ENCODE measurements around the gene PRLR.

The PRLR gene

GRCh38 chr5:35026280-35026840, 203.9 kb downstream of the PRLR start:
- no peaks in the 10 kb centered on the region for H3K9me3 ChIP-seq (replicated peaks; ENCODE audit: low read length)
- no peak overlapping the region for H3K9ac ChIP-seq (ENCODE audit: low read depth, low read length)
- H3K27me3 ChIP-seq (ENCODE audit: control insufficient read depth, insufficient read depth, low read length) = peaks cover 11% of the 10 kb centered on the region
- peaks cover 9% of the 10 kb centered on the region for H3K4me1 ChIP-seq (ENCODE audit: control insufficient read depth, insufficient read depth, low read length)
- no peak overlapping the region for H3K4me3 ChIP-seq (ENCODE audit: low read length)
- no peaks in the 10 kb centered on the region for H3K36me3 ChIP-seq (ENCODE audit: insufficient read depth, low read length)
- H3K4me2 ChIP-seq (ENCODE audit: low read length) = no peak overlapping the region

DNA sequence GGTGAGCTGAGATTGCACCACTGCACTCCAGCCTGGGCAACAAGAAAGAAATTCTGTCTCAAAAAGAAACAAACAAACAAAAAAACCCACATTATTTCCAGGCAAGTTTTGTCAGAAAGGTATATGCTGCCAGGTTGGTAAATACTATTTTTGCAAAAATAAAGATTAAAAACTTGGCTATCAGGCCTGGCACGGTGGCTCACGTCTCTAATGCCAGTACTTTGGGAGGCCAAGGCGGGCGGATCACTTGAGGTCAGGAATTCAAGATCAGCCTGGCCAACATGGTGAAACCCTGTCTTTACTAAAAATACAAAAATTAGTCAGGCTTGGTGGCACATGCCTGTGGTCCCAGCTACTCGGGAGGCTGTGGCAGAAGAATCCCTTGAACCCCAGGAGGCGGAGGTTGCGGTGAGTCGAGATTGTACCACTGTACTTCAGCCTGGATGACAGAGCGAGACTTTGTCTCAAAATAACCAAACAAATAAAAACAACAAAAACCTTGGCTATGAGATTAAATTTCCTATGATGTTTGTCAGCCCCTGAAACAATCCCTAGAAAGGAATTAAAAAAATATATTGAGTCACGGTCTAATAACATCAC, 205.3 kb downstream of the PRLR start:
- peaks cover 11% of the 10 kb centered on the region for H3K27me3 ChIP-seq (ENCODE audit: control insufficient read depth, insufficient read depth, low read length)
- H3K36me3 ChIP-seq (ENCODE audit: insufficient read depth, low read length) = no peaks in the 10 kb centered on the region
- no peaks in the 10 kb centered on the region for H3K9me3 ChIP-seq (replicated peaks; ENCODE audit: low read length)
- H3K4me2 ChIP-seq (ENCODE audit: low read length) = no peak overlapping the region
- no peak overlapping the region for H3K9ac ChIP-seq (ENCODE audit: low read depth, low read length)
- H3K4me1 ChIP-seq (ENCODE audit: control insufficient read depth, insufficient read depth, low read length) = peaks cover 9% of the 10 kb centered on the region
- H3K4me3 ChIP-seq (ENCODE audit: low read length) = no peak overlapping the region

DNA sequence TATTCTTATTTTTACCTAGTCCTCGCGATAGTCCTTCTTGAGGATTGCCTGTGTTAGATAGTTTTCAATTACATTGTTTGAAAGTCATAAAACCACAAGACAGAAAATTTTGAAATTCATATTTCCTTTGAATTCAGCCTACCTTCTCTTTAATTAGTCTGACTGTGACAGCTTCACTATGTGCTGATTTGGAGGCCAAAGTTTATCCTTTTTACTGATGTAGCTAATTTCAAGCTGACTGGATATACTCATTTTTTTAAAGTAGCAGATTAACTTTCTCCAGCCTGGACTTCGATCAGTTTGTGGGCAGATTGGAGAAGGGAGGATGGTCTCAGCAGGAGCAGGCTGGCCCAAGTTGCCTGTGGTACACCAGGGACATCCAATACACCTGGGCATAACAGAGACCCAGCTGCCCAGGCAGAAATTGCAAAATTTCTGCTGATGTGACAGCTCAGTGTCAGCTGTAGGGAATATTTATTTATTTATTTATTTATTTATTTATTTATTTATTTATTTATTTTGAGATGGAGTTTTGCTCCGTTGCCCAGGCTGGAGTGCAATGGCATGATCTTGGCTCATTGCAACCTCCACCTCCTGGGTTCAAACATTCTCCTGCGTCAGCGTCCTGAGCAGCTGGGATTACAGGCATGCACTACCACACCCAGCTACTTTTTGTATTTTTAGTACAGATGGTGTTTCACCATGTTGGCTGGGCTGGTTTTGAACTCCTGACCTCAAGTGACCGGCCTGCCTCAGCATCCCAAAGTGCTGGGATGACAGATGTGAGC, 206.7 kb downstream of the PRLR start:
- no peak overlapping the region for H3K4me3 ChIP-seq (ENCODE audit: low read length)
- H3K36me3 ChIP-seq (ENCODE audit: insufficient read depth, low read length) = no peaks in the 10 kb centered on the region
- H3K4me2 ChIP-seq (ENCODE audit: low read length) = no peak overlapping the region
- peaks cover 11% of the 10 kb centered on the region for H3K27me3 ChIP-seq (ENCODE audit: control insufficient read depth, insufficient read depth, low read length)
- H3K9ac ChIP-seq (ENCODE audit: low read depth, low read length) = no peak overlapping the region
- no peaks in the 10 kb centered on the region for H3K9me3 ChIP-seq (replicated peaks; ENCODE audit: low read length)
- no peaks in the 10 kb centered on the region for H3K4me1 ChIP-seq (ENCODE audit: control insufficient read depth, insufficient read depth, low read length)

GRCh38 chr5:35016174-35017051, 213.9 kb downstream of the PRLR start:
- no peak overlapping the region for H3K4me3 ChIP-seq (ENCODE audit: low read length)
- H3K9me3 ChIP-seq (replicated peaks; ENCODE audit: low read length) = no peaks in the 10 kb centered on the region
- no peak overlapping the region for H3K9ac ChIP-seq (ENCODE audit: low read depth, low read length)
- no peaks in the 10 kb centered on the region for H3K36me3 ChIP-seq (ENCODE audit: insufficient read depth, low read length)
- H3K27me3 ChIP-seq (ENCODE audit: control insufficient read depth, insufficient read depth, low read length) = peaks cover 12% of the 10 kb centered on the region
- no peaks in the 10 kb centered on the region for H3K4me1 ChIP-seq (ENCODE audit: control insufficient read depth, insufficient read depth, low read length)
- no peak overlapping the region for H3K4me2 ChIP-seq (ENCODE audit: low read length)

- H3K4me1 ChIP-seq (ENCODE audit: control insufficient read depth, insufficient read depth, low read length) = no peaks in the 10 kb centered on the region
- H3K4me2 ChIP-seq (ENCODE audit: low read length) = no peak overlapping the region
- H3K27me3 ChIP-seq (ENCODE audit: control insufficient read depth, insufficient read depth, low read length) = peaks cover 12% of the 10 kb centered on the region
- H3K9me3 ChIP-seq (replicated peaks; ENCODE audit: low read length) = no peaks in the 10 kb centered on the region
- H3K36me3 ChIP-seq (ENCODE audit: insufficient read depth, low read length) = no peaks in the 10 kb centered on the region
- H3K9ac ChIP-seq (ENCODE audit: low read depth, low read length) = no peak overlapping the region
- H3K4me3 ChIP-seq (ENCODE audit: low read length) = no peak overlapping the region
Measured at GRCh38 chr5:35015063-35015462, 215.2 kb downstream of the PRLR start.

- Histone ChIP-seq H3K4me2 (ENCODE audit: low read length) (no peak overlapping the region), H3K9ac (ENCODE audit: low read depth, low read length) (no peak overlapping the region), H3K9me3 (replicated peaks; ENCODE audit: low read length) (no peaks in the 10 kb centered on the region), H3K36me3 (ENCODE audit: insufficient read depth, low read length) (no peaks in the 10 kb centered on the region), H3K4me3 (ENCODE audit: low read length) (no peak overlapping the region), H3K27me3 (ENCODE audit: control insufficient read depth, insufficient read depth, low read length) (peaks cover 24% of the 10 kb centered on the region), H3K4me1 (ENCODE audit: control insufficient read depth, insufficient read depth, low read length) (no peaks in the 10 kb centered on the region)
Measured at GRCh38 chr5:35012796-35013195, 217.5 kb downstream of the PRLR start.

GRCh38 chr5:35012365-35012764, 217.9 kb downstream of the PRLR start:
- Histone ChIP-seq H3K9ac (ENCODE audit: low read depth, low read length) (no peak overlapping the region), H3K9me3 (replicated peaks; ENCODE audit: low read length) (no peaks in the 10 kb centered on the region), H3K4me3 (ENCODE audit: low read length) (no peak overlapping the region), H3K4me2 (ENCODE audit: low read length) (no peak overlapping the region), H3K36me3 (ENCODE audit: insufficient read depth, low read length) (no peaks in the 10 kb centered on the region), H3K27me3 (ENCODE audit: control insufficient read depth, insufficient read depth, low read length) (peaks cover 28% of the 10 kb centered on the region), H3K4me1 (ENCODE audit: control insufficient read depth, insufficient read depth, low read length) (no peaks in the 10 kb centered on the region)

- Histone ChIP-seq H3K4me1 (ENCODE audit: control insufficient read depth, insufficient read depth, low read length) (no peaks in the 10 kb centered on the region), H3K9ac (ENCODE audit: low read depth, low read length) (no peak overlapping the region), H3K27me3 (ENCODE audit: control insufficient read depth, insufficient read depth, low read length) (peaks cover 39% of the 10 kb centered on the region), H3K36me3 (ENCODE audit: insufficient read depth, low read length) (no peaks in the 10 kb centered on the region), H3K4me2 (ENCODE audit: low read length) (no peak overlapping the region), H3K9me3 (replicated peaks; ENCODE audit: low read length) (no peaks in the 10 kb centered on the region), H3K4me3 (ENCODE audit: low read length) (no peak overlapping the region)
Measured at GRCh38 chr5:35010676-35011075, 219.6 kb downstream of the PRLR start.

DNA sequence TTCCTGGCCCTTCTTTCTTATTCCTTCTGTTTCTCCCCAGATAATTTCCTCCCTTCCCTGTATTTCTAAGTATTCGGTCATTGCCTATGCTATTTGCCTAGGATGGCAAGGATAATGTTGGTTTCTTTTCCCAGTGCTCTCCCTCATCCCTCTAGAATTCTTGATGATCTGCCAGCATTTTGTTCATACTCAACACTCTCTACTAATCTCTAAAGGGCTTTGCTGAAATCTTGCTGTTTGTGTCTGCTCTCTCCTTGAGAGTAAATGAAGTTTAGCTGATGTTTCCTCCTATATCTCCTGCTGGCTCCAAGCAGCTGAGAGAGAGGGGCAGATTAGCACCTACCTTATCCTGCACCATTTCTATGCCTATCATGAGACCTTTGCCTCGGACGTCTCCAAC, 220.6 kb downstream of the PRLR start:
- no peak overlapping the region for H3K4me3 ChIP-seq (ENCODE audit: low read length)
- no peaks in the 10 kb centered on the region for H3K36me3 ChIP-seq (ENCODE audit: insufficient read depth, low read length)
- no peaks in the 10 kb centered on the region for H3K9me3 ChIP-seq (replicated peaks; ENCODE audit: low read length)
- H3K4me1 ChIP-seq (ENCODE audit: control insufficient read depth, insufficient read depth, low read length) = no peaks in the 10 kb centered on the region
- no peak overlapping the region for H3K9ac ChIP-seq (ENCODE audit: low read depth, low read length)
- H3K27me3 ChIP-seq (ENCODE audit: control insufficient read depth, insufficient read depth, low read length) = peaks cover 40% of the 10 kb centered on the region
- no peak overlapping the region for H3K4me2 ChIP-seq (ENCODE audit: low read length)

DNA sequence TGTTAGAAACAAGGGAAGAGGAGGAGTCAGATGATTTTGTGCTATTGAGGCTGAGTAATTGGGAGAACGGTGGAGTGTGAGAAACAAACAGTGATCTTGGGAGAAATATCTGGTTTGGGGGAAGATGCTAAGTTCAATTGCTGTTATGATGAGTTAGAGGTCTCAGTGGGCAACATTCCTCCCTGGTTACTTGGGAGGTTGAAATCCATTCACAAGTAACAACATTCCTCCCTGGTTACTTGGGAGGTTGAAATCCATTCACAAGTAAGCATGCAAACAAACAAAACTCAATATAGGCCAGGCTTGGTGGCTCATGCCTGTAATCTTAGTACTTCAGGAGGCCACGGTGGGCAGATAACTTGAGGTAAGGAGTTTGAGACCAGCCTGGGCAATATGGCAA, 221.3 kb downstream of the PRLR start:
- Histone ChIP-seq H3K4me3 (ENCODE audit: low read length) (no peak overlapping the region), H3K4me1 (ENCODE audit: control insufficient read depth, insufficient read depth, low read length) (no peaks in the 10 kb centered on the region), H3K36me3 (ENCODE audit: insufficient read depth, low read length) (no peaks in the 10 kb centered on the region), H3K4me2 (ENCODE audit: low read length) (no peak overlapping the region), H3K9me3 (replicated peaks; ENCODE audit: low read length) (no peaks in the 10 kb centered on the region), H3K9ac (ENCODE audit: low read depth, low read length) (no peak overlapping the region), H3K27me3 (ENCODE audit: control insufficient read depth, insufficient read depth, low read length) (peaks cover 42% of the 10 kb centered on the region)

DNA sequence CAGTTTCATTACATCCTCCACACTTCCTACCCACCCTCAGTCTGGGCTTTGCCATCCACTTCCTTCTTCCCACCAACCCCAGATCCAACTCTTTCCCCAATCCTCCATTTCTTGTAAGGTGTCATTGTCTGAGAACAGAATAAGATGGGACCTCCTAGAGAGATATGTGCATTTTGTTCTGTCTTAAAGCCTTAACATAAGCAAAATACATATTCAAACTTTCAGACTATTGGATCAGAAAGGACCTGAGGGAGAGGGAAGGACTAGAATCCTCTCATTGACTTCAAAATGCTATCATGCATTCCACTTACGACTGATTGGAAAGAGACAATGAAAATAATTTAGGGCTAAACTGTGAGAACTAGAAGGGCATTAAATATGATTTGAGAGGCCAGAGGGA, 225.5 kb downstream of the PRLR start:
- Histone ChIP-seq H3K4me3 (ENCODE audit: low read length) (no peak overlapping the region), H3K4me1 (ENCODE audit: control insufficient read depth, insufficient read depth, low read length) (no peaks in the 10 kb centered on the region), H3K4me2 (ENCODE audit: low read length) (no peak overlapping the region), H3K9ac (ENCODE audit: low read depth, low read length) (no peak overlapping the region), H3K27me3 (ENCODE audit: control insufficient read depth, insufficient read depth, low read length) (peaks cover 70% of the 10 kb centered on the region), H3K36me3 (ENCODE audit: insufficient read depth, low read length) (no peaks in the 10 kb centered on the region), H3K9me3 (replicated peaks; ENCODE audit: low read length) (no peaks in the 10 kb centered on the region)

Measured in skeletal muscle satellite cell (primary cell).